ENCODE measurements around the gene KDR.

DNA sequence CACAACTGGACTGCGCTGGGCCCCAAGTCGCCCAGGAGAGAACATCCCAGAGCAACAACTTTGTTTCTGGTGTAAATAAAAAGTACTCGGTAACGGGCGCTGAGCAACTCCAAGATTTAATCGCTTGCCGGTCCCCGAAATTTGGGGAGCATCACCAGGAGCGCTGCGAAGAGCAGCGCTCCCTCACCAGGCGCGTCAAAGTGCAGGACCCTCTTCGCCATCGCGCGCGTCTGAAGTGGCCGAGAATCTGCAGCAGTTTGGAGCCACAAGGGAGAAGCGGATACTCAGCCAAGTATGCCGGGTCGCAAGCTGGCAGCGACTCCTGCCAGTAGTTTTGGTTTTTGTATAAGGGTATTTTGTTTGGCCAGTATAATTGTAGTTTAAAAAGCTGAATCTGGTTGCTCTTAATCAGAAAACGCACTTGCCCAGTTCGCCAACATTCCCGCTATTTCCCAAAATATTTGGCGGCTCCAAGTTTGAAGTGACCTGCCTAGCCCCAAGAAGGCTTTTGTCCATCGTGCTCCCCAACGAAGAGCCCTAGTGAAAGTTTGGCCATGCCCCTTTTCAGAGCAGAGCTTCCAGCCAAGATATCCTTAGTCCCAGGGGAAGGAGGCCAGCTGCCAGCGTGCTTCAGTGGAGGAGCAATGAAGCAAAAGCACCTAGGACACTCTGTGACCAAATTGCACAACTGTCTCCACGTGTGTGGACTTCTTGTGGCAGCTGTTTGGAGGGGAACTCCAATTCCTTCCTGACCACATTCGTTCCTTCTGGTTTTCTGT lies 557 bp upstream of the KDR start:
- no peak for TF ChIP-seq POLR2A (IDR thresholded peaks at IDR 0.05)
- TF ChIP-seq, protein P1, sequence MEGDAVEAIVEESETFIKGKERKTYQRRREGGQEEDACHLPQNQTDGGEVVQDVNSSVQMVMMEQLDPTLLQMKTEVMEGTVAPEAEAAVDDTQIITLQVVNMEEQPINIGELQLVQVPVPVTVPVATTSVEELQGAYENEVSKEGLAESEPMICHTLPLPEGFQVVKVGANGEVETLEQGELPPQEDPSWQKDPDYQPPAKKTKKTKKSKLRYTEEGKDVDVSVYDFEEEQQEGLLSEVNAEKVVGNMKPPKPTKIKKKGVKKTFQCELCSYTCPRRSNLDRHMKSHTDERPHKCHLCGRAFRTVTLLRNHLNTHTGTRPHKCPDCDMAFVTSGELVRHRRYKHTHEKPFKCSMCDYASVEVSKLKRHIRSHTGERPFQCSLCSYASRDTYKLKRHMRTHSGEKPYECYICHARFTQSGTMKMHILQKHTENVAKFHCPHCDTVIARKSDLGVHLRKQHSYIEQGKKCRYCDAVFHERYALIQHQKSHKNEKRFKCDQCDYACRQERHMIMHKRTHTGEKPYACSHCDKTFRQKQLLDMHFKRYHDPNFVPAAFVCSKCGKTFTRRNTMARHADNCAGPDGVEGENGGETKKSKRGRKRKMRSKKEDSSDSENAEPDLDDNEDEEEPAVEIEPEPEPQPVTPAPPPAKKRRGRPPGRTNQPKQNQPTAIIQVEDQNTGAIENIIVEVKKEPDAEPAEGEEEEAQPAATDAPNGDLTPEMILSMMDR (IDR thresholded peaks at IDR 0.05): no peak
